WTC11 (cell line): ENCODE measurements around the gene PDE5A.

Experiments
- CREB1 ChIP-seq: sonication (generic); formaldehyde crosslinking; IDR thresholded peaks from 2 replicates; pipeline ENCODE4 v1.8.0; 2023; ENCODE audit warnings: mild to moderate bottlenecking, missing genetic modification reagents
- CTCF ChIP-seq: fragments of 200-600 bp; IDR thresholded peaks from 2 replicates; pipeline ENCODE4 v1.8.0; 2022; ENCODE audit warnings: antibody characterized with exemption
- KAT7 ChIP-seq: sonication (generic); formaldehyde crosslinking; IDR thresholded peaks from 2 replicates; pipeline ENCODE4 v1.8.1; 2023; ENCODE audit warnings: missing genetic modification reagents, mild to moderate bottlenecking, borderline replicate concordance
- MAX ChIP-seq: sonication (generic); formaldehyde crosslinking; IDR thresholded peaks from 2 replicates; pipeline ENCODE4 v1.8.0; 2022; ENCODE audit warnings: mild to moderate bottlenecking, missing genetic modification reagents
- NR3C1 ChIP-seq: sonication (generic); formaldehyde crosslinking; conservative IDR thresholded peaks from 2 replicates; pipeline ENCODE4 v1.8.1; 2023; ENCODE audit warnings: low read depth, mild to moderate bottlenecking, missing genetic modification reagents
- RELA ChIP-seq: sonication (generic); formaldehyde crosslinking; IDR thresholded peaks from 2 replicates; pipeline ENCODE4 v1.8.1; 2022; ENCODE audit warnings: missing genetic modification reagents, mild to moderate bottlenecking, borderline replicate concordance

- no peak for TF ChIP-seq CTCF
- no peak for TF ChIP-seq MAX (CRISPR knock-in tag)
- TF ChIP-seq KAT7 (CRISPR knock-in tag), result no peak
- TF ChIP-seq NR3C1 (CRISPR knock-in tag), result no peak
- TF ChIP-seq CREB1 (CRISPR knock-in tag), result no peak
- no peak for TF ChIP-seq RELA (CRISPR knock-in tag)
Observed at GRCh38 chr4:119498527-119498926, 130.1 kb downstream of the PDE5A start.
